H1 (cell line): ENCODE data around the gene IFRD1. TPM values are rescaled to one million over a fixed set of nuclear protein-coding genes. Genes with fewer than 3 reads are reported as not detected.

Source experiments
- POLR2AphosphoS5 ChIP-seq: IDR thresholded peaks from 2 replicates; pipeline ENCODE4 v1.6.1; 2011; ENCODE audit warnings: low read depth, low read length
- polyA plus RNA-seq, 7 experiments: library from polyadenylated mRNA; depleted of rRNA in 3 of 7; stranded (reverse) in 5 of 7; unstranded in 2 of 7; fragments of >200 nt in 5 of 7; fragments of 200-250 nt in 2 of 7; gene quantifications; 1 replicate in 5 of 7; 2 replicates in 1 of 7; 4 replicates in 1 of 7; pipeline versions ENCODE4 v1.2.1 to v1.2.3, GENCODE V29; 2011 to 2013; ENCODE audit warnings: missing spikeins in 2 of 7, mixed read lengths in 2 of 7
- total RNA-seq: library from RNA; stranded (reverse); fragmentation: NEBNext Ultra II Directional; extraction: Animal tissue kit (Norgen Biotek cat#: 25700); gene quantifications from 2 replicates; pipeline ENCODE4 v1.2.1, GENCODE V29; 2021
- TF ChIP-seq, protein P1 (sequence below): fragments of 300-600 bp; sonication (generic); IDR thresholded peaks from 2 replicates; pipeline ENCODE4 v1.7.1; 2012; ENCODE audit warnings: low read length, moderate library complexity, mild to moderate bottlenecking, inconsistent platforms; ENCODE audit not compliant: insufficient replicate concordance

Gene IFRD1
- total and polyA plus RNA-seq, 2 of the 8 experiments (the other 6 are each of a cell fraction or from before 2014, with no cell fraction given) = 23.0 to 50.4 TPM

DNA sequence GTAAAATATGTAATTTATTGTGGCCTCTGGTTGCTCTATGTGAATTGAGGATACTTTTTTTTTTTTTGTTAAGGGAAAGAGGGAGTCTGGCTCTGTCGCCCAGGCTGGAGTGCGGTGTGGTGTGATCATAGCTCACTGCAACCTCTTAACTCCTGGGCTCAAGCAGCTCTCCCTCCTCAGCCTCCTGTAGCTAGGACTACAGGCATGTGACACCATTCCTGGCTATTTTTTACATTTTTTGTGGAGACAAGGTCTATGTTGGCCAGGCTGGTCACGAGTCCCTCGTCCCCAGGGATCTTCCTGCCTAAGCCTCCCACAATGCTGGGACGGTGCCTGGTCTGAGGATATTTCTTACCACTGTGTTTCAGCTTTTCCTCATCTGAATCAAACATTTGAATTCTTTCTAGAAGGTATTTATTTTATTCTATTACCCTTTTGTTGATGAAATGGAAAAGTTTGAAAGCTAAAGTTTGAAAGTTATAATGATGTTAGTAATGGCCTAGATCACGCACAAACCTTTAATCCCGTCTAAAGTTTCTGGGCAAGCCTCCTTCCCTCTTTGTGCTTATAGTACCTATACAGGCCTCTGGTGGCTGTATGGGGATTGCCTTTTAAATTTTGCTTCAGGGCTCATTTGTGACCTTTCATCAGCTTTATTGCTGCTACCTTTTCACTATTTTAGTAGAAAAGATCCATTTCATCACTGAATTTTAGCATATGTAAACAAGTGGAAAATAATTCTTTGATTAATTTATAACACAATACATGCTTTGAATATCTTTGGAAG, 2.0 kb downstream of the IFRD1 start (continued):
- TF ChIP-seq, protein P1, sequence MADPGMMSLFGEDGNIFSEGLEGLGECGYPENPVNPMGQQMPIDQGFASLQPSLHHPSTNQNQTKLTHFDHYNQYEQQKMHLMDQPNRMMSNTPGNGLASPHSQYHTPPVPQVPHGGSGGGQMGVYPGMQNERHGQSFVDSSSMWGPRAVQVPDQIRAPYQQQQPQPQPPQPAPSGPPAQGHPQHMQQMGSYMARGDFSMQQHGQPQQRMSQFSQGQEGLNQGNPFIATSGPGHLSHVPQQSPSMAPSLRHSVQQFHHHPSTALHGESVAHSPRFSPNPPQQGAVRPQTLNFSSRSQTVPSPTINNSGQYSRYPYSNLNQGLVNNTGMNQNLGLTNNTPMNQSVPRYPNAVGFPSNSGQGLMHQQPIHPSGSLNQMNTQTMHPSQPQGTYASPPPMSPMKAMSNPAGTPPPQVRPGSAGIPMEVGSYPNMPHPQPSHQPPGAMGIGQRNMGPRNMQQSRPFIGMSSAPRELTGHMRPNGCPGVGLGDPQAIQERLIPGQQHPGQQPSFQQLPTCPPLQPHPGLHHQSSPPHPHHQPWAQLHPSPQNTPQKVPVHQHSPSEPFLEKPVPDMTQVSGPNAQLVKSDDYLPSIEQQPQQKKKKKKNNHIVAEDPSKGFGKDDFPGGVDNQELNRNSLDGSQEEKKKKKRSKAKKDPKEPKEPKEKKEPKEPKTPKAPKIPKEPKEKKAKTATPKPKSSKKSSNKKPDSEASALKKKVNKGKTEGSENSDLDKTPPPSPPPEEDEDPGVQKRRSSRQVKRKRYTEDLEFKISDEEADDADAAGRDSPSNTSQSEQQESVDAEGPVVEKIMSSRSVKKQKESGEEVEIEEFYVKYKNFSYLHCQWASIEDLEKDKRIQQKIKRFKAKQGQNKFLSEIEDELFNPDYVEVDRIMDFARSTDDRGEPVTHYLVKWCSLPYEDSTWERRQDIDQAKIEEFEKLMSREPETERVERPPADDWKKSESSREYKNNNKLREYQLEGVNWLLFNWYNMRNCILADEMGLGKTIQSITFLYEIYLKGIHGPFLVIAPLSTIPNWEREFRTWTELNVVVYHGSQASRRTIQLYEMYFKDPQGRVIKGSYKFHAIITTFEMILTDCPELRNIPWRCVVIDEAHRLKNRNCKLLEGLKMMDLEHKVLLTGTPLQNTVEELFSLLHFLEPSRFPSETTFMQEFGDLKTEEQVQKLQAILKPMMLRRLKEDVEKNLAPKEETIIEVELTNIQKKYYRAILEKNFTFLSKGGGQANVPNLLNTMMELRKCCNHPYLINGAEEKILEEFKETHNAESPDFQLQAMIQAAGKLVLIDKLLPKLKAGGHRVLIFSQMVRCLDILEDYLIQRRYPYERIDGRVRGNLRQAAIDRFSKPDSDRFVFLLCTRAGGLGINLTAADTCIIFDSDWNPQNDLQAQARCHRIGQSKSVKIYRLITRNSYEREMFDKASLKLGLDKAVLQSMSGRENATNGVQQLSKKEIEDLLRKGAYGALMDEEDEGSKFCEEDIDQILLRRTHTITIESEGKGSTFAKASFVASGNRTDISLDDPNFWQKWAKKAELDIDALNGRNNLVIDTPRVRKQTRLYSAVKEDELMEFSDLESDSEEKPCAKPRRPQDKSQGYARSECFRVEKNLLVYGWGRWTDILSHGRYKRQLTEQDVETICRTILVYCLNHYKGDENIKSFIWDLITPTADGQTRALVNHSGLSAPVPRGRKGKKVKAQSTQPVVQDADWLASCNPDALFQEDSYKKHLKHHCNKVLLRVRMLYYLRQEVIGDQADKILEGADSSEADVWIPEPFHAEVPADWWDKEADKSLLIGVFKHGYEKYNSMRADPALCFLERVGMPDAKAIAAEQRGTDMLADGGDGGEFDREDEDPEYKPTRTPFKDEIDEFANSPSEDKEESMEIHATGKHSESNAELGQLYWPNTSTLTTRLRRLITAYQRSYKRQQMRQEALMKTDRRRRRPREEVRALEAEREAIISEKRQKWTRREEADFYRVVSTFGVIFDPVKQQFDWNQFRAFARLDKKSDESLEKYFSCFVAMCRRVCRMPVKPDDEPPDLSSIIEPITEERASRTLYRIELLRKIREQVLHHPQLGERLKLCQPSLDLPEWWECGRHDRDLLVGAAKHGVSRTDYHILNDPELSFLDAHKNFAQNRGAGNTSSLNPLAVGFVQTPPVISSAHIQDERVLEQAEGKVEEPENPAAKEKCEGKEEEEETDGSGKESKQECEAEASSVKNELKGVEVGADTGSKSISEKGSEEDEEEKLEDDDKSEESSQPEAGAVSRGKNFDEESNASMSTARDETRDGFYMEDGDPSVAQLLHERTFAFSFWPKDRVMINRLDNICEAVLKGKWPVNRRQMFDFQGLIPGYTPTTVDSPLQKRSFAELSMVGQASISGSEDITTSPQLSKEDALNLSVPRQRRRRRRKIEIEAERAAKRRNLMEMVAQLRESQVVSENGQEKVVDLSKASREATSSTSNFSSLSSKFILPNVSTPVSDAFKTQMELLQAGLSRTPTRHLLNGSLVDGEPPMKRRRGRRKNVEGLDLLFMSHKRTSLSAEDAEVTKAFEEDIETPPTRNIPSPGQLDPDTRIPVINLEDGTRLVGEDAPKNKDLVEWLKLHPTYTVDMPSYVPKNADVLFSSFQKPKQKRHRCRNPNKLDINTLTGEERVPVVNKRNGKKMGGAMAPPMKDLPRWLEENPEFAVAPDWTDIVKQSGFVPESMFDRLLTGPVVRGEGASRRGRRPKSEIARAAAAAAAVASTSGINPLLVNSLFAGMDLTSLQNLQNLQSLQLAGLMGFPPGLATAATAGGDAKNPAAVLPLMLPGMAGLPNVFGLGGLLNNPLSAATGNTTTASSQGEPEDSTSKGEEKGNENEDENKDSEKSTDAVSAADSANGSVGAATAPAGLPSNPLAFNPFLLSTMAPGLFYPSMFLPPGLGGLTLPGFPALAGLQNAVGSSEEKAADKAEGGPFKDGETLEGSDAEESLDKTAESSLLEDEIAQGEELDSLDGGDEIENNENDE = no peak
- TF ChIP-seq POLR2AphosphoS5 = peak; percentile 64; the same call in 1 of the 2 replicates
